HG03196 (cell line): ENCODE measurements around the gene RASSF4.

Experiments used
- ATAC-seq: cut with Tn5 transposase; IDR thresholded peaks from one replicate; pipeline ENCODE4 v1.9.1; 2021; ENCODE audit not compliant: unreplicated experiment

RASSF4 gene

DNA sequence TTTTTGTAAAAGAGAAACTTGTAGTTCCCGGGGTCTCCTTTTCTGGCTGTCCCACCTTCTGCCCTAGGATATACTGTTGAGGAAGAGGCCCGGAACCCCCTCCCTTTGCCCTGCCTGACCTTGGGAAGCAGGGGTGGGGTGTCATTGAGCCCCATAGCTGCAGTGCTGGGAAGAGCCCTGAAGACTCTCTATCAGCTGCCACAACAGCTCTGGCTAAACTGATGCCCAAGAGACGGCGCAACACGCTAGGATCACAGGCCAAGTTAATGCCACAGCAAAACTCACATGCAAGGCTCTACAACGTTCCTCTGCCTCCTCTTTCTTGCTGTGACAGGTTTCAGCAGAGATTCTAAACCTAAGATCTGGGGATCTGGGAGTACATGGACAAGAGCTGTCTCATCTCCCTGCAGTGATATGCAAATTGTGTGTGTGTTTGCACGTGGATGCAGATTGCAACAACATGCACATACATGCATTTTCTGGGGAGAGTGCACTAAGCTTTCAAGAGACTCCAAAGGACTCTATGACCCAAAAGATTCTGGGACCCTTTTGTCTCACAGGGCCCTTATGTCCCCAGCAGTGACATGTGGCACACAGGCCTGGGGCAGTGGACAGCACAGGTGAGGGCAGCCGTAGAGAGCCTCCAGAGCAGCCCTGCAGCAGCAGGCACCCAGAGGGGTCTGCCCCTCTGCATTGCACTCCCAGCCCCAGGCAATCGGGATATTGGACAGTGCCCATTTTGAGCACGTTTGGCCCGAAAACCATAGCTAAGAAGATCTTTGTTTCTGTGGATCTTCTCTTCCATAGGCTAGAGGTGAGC lies 2.5 kb downstream of the RASSF4 start:
- no peak for ATAC-seq

DNA sequence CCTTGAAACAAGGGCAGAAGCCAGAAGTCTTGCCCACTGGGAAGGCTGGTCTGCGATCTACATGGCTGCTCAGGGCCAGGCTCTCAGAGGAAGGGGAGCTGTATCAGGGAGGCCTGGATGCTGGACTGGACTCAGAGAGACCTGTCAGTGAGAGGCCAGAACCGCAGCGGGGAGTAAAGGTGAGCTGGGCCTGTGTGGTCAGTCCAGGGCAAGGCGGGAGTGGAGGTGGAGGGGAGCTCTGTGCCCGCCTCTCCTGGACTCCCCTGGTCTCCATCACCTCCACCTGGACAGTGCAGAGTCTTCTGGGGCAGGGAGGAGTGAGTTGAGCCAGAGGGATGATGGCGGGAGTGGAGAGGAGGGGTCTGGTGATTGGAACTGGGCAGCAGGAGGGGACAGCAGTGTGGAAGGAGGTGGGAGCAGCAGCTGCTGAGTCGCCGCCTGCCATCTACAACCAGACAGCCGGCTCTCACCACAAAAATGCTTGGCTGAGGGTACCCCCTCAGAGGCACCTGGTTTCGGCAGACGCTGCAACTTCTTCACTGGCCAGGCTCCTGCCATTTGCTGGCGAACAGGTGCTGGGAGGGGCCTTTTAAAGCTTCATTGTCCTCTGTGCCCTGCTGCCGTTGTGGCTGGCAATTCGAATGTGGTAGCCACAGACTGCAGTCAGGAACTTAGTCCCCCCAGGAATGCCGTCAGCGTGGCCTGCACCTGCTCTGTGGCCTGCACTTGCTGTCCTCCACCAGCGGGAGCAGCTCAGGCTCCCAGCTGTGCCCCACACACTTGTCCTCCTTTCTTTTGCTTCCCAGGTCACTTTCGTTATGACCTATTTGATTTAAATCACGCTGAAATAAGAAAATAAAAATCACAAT lies 3.5 kb downstream of the RASSF4 start:
- ATAC-seq = no peak

DNA sequence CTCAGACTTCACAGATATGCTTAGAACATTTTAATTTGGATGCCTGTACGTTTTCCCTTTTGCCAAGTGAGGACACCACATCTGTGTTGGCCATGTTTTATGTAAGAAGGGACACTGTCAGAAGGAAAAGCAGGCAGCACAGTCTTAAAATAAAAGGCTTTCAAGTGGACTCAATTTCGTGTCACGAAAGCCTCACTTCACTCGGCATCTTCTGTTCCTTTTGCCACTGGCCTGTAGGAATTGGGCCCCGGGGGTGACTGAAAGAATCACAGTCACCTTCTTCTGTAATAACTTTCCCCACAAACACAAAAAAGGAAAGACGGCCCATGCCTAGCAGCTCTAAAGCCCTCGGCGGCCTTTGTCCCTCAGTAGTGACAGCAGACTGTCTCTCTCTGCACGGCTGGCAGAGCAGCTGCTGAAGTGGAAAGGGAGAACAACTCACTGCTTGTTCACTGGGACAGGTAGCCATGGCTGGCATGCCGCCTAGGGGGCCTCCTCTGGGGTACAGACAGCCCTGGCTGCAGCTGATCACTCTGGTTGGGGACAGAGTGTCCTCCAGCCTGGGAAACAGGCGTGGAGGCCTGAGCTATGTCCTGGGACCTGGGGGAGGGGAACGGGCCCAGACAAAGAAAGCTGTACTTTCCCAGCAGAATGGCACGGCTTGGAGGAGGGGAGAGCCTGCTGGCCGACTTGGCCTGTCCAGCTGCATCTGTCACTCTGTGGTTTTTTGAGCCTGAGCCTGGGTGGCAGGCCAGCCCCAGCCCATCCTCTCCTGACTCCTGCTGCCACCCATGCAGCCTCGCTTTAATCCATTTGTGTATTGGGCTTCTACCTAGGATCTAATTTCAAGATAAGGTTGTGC lies 4.4 kb downstream of the RASSF4 start:
- ATAC-seq = no peak

DNA sequence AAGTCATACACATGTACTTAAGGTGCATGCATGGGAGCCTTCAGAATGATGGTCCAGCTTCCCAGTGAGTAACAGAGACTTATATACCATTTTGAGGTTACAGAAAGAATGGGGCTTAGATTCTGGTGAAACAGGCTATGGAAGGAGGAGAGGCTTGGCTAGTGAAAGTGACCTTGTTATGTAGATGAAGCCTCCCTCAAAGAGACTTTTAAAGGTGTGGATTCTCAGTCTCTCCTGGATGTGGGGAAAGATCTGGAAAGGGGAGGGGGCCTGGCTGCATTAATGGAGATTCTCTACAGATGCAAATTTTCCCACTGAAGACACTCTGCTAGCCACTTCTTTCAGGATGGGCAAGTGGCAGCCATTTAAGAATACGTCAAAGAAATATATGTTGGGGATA lies 5.5 kb downstream of the RASSF4 start:
- no peak for ATAC-seq

DNA sequence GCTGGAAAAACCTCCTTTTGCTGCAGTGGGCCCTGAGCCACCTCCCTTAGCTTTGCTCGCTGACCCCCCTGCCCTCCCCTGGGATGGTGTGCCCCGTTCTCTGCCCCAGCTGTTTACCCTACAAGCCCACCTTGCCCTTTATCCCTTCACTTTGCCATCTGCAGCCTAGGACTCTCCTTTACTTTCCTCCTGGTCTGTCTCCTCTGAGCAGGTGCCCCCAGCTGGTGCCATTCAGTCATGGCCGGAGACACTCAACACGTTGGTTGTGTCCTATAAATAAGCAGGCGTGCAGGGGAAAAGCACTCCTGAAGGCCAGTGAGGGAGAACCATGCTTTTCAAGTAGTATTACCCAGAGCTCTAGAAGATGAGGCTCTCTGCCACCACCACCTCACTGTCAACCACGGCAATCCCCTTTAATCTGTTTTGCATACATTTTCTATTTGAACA lies 6.1 kb downstream of the RASSF4 start:
- peak; percentile 26 for ATAC-seq

DNA sequence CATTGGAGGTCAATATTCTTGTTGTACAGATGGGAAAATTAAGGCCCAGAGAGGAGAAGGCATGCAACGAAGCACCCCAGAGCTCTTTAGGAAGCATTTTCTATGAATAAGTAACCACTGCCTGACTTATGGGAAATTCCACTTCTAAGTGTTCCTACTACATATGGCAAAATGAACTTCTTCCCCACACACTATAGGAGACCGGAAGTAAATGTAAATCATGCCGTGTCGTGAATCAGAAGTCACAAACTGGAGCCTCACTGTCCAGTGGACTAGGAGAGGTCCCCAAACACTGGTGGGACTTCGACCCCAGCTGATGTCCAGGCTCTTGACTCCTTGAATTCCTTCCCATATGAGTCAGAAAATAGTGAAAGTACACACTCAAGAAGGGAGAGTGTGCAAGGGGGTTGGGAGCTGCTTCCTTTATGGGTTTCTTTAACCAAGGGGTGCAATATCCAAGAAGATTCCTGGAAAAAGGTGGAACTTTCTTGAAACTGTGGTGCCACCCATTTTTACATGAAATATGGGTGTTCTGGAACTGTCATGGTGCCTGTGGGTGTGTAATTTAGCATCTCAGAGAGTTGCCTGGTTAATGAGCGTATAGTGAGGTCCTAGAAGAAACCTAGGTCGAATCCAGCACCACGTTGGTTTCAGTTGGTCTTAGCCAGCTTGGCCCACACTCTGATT lies 6.7 kb downstream of the RASSF4 start:
- ATAC-seq = peak; percentile 44

DNA sequence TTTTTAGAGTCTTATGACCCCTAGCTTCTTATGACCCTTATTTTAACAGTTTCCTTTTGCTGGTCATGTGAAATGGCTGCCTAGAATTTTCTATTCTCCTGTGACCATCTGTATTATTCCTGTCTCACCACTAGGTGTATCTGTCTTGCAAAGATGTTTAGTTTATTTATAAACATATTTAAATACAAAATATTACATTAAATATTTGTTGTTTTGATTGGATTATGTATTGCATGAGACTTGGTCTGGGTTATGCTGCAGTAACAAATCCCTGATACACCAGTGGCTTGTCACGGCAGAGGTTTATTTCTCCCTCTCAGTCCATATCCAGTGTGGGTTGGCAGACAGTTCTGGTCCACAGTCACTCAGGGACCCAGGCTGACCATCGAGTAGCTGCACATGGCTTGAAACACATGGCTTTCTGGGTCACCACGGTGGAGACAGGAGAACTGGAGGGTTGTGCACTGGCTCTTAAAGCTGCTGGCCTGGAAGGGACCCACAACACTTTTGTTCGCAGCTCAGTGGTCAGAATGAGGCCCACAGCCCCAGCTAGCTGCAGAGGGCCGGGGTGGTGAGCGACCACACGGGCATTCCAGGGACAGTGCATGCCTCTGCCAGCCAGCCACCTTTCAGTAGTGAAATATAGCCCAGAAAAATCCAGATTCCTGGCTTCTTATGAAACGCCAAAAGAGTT lies 7.4 kb downstream of the RASSF4 start:
- ATAC-seq = no peak

DNA sequence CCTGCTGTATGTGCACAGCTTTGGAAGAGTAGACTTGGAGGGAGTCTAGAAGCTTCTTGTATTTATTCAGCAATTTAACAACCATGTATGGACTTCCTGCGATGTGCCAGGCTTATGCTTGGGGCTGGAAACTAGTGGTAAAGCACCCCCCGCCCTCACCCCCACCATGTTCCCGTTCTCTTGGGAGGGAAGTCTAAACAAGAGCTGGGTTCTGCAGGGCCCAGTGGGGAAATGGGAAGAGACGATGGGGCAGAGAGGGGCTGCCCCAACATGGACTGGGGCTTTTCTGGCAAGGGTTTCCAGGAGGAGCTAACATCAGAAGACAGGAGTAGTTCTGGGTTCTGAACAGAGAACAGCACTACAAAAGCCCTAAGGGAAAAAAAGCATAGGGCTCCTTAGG lies 8.0 kb downstream of the RASSF4 start:
- no peak for ATAC-seq

DNA sequence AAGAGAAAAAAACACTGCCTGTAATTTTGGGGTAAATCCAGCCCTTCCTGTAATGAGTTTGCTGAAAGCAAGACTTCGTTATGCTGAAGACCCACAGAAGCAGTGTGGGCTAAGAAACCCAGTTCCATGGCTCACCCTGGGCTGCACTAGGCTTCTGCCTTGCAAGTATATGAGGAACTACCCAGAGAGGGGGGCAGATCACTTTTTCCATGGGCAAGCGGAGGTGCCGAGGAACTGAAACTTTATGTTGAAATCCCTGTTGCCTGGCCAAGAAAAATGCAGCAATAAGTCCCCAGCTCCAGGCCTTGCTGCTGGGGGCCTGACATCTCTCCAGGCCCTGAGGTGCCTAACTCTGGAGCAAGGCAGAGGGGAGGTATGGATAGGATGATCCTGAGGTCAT lies 8.5 kb downstream of the RASSF4 start:
- ATAC-seq = no peak

DNA sequence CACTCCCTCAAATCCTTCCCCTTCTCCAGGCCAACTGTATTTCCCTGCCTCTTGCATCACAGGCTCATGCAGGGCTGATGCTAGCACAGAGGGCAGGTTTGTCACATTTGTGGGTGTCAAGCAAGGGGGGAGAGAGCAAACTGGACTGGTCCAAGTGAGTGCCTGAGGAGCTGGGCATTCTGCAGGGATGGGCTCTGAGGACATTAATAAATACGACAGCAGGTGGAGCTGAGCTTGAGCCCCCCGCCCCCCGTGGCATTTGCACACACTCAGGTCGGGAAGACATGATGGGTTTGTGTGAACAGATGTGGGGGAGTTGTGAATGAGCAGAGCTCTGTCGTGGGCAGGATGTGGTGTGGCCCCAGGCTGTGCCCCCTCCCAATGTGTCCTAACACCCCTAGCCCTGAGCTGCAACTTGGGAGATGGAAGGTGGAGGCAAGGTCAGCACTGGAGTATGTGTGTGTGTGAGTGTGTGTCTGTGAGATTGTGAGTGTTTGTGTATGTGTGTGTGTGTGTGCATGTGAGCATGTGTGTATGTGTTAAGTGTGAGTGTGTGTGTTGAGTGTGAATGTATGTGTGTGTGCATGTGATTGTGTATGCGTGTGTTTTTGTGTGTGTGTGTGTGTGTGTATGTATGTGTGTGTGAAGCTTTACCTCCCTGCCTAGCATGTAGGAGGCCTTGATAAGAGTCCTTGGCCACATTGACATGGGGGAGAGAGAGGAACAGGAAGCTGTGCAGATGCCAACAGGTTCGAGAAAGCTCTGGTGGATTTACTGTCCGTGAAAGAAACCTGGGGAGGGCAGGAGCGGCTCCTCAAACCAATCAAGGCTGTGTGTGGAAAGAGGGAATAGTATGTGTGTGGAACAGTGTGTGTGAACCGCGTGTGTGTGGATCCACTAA lies 9.1 kb downstream of the RASSF4 start:
- ATAC-seq = no peak

DNA sequence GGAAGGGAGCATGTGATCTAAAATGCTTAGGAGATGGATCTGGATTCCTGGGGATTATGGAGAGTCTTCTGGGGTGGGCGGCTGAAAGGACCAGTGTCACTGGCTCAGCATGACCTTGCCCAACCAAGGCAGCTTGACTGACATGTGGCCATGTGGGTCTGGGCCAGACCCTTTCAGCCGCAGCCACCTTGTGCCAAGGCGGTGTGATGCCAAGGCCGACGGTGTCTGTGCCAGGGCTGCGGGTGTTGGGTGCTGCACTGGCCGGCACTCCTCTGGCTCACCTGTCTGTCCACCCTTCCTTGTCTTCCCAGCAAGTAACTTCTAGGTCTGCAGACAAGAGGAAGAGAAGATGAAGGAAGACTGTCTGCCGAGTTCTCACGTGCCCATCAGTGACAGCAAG lies 10.3 kb downstream of the RASSF4 start:
- no peak for ATAC-seq

DNA sequence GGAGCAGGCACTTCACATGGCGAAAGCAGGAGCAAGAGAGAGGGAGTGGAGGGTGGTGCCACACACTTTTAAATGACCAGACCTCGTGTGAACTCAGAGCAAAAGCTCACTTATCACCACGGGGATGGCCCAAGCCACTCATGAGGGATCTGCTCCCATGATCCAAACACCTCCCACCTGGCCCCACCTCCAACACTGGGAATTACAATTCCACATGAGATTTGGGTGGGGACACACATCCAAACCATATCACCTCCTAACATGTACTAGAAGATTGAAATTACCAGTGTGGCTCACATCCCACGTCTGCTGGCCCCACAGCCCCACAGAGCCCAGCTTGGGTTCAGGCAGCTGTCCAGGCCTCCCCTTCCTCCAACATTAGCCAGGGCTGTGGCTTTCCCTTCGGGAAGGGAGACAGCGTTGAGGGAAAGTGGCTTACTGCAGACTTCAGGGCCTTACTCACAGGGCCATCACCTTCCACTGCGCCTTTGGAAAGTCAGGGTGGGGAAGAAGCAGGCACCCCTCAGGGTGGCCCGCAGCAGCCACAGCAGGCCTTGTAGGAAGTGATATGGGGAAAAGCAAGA lies 11.3 kb downstream of the RASSF4 start:
- no peak for ATAC-seq

DNA sequence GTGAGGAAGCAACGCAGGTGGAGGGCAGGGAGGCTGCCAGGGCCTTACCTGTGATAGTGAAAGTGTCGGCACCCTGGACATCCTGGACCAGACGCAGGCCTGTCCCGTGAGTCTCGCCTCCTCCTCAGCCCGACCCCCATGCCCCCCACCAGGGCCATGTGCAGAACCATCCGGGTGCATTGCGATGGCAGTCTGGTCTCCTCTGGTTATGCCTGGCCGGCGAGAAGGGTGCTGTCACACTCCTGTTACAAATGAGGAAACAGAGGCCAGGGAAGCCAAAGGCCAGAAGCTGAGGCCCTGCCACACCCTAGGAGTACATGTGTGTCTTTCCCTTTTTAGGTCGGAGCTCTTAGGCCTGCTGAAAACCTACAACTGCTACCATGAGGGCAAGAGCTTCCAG lies 11.8 kb downstream of the RASSF4 start:
- ATAC-seq = no peak

DNA sequence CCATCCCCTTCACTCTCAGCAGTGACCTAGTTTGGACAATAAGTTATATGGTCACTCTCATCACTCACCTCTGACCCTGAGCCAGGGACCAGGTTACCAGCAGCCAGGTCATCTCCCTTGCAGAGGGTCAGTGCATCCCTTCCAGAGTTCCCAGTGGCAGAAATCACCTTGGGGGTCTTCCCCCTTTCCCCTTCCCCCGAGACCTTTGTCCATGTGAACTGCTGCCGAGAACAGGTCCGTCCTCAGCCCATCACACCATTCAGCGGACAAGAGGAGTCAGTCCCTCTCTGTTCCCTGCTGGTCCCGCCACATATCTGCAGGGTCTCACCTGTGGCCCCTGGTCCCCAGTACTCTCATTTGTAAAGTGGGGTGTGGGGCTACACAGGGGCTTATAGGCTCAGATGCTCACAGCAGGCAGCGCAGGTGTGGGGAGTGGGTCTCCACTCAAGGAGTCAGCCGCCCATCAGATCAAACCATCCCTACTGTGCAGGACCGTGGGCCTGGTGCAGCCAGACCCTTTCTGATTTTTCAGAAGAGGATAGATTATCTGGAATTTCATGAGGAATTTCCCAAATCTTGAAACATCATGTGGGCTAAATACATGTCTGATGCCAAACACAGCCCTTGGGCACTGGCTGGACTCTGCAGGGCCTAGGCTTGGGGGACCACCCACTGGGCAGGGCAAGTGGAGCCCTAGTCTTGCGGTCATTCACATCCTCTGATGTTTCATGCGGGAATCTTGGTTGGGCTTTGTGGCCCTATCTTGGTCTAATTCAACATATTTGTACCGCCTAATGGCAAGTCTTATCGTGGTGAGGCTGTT lies 12.5 kb downstream of the RASSF4 start:
- no peak for ATAC-seq

DNA sequence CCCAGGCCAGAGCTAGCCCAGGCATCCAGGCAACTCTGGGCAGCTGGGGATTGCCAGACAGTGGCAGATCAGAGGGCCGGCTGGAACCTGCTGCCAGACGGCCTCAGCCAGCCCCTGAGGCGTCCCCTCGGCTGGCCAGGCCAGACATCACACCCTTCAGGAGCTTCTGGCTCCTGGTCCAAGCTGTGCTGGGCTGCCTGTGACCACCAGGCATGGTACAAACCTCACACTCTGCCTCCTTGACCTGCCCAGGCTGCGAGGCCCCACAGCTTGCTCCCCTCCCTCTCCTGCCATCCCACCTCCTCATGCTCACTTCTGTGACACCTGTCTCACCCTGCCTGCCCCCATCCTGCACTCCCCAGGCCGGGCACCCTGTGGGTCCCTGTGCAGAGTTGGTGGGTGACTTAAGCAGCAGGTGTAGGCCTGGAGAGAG lies 13.3 kb downstream of the RASSF4 start:
- no peak for ATAC-seq

DNA sequence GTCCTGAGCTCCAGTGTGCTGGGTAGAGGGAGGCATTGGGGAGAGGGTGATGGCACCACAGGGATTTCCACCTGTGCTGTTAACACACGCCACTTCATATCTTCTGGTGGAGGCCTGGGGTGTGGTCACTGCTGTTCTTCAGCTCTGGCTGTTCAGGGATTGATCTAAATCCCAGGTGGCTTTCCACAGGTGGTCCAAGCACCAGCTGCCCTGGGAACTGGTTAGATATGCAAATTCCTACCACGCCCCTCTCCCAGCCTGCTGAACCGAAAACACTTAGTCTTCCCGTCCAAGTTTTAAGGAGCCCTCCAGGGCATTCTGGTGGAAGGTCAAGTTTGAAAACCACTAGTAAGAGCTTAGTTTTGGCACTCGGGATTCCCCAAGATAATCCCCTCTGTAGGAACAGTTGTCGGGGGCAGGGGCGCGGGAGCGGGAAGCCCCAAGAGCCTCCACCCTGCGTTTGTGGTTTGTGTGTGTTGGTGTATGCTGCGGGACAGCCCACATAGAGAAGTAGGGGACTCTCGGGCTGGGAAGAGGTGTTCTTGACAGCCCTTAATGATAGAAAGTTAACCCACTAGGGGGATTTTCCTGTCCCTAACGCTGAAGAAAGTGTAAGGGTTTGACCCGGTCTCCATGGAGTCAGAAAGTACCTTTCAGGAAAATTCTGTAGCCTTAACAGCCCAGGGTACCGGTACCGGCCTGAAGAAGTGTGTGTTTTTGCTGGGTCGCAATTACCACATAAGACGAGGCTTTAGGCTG lies 13.9 kb downstream of the RASSF4 start:
- peak; percentile 21 for ATAC-seq

DNA sequence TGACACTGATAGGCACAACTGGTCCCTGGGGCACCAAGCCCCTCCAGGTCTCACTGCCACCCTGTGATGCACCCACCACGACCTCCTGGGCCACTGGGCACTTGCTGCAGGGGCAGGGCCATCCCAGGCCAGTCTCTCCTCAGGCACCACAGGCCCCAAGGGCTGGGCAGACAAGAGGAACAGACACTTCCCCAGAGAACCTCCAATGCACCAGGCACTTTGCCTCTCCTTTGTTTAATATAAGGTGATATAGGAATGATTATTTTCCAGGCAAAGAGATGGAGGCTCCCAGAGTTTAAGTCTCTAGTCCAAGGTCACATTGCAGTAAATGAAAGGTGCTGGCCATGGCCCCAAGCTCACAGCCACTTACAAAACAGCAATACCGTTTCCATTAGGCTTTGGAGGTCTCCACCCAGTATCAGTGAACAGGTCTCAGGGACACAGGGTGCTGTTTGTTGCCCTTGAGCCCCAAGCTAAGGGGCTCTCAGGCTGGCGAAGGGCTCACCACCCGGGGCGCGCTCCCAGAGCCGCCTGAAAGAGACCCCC lies 14.6 kb downstream of the RASSF4 start:
- ATAC-seq = no peak
